IMR-90 (cell line): ENCODE data around the gene FMN1.

ENCODE experiments used
- BHLHE40 ChIP-seq: fragments of 150-350 bp; IDR thresholded peaks from 2 replicates; pipeline ENCODE4 v1.6.1; 2016; ENCODE audit warnings: mild to moderate bottlenecking, low read depth, low read length
- CHD1 ChIP-seq: IDR thresholded peaks from 2 replicates; pipeline ENCODE4 v1.6.1; 2012; ENCODE audit warnings: low read depth, low read length, improper control_type of control experiment
- FOS ChIP-seq: fragments of 150-350 bp; IDR thresholded peaks from 2 replicates; pipeline ENCODE4 v1.6.1; 2016; ENCODE audit warnings: low read depth, low read length
- POLR2A ChIP-seq: IDR thresholded peaks from 2 replicates; pipeline ENCODE4 v1.6.1; 2012; ENCODE audit warnings: mild to moderate bottlenecking, low read depth, low read length
- RCOR1 ChIP-seq: IDR thresholded peaks from 2 replicates; pipeline ENCODE4 v1.6.1; 2012; ENCODE audit warnings: mild to moderate bottlenecking, low read length, improper control_type of control experiment; ENCODE audit not compliant: insufficient replicate concordance
- TF ChIP-seq, protein P1 (sequence below): conservative IDR thresholded peaks from 2 replicates; pipeline ENCODE4 v1.5.1; 2012; ENCODE audit warnings: mild to moderate bottlenecking, low read depth, low read length, improper control_type of control experiment

DNA sequence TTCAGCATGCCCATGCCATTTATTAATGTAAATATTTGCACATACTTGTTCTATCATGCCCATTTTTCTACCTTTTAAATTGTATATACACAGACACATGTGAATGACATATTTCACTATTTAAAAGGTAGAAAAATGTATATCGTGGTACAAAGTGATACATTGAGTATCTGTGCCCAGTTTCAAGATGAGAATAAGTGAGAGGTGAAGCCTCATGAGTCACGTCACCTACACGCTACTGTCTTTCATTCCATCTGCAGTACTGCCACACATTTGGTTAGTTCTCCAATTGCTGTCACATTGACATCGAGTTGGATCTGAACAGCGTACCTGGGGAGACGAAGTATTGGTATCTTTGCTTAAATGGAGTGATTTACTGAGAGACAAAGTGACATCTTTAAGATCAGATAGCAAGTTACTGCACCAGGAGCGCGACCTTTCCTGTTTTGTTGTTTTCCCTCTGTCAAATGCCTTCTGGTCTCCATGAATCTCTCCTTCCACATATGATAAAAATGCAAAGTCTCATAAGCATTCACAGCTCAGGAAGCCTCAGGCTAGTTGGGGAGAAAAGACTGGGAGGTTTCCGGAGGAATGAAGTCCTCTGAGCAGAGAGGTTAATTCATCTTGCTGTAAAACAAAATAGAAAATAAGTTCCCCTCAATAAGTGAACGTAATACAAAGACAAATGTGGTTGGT, 464.7 kb downstream of the FMN1 start:
- TF ChIP-seq CHD1 = no peak
- no peak; the same call in none of the 2 replicates for TF ChIP-seq POLR2A
- no peak for TF ChIP-seq RCOR1
- TF ChIP-seq FOS = no peak
- no peak for TF ChIP-seq BHLHE40
- TF ChIP-seq, protein P1, sequence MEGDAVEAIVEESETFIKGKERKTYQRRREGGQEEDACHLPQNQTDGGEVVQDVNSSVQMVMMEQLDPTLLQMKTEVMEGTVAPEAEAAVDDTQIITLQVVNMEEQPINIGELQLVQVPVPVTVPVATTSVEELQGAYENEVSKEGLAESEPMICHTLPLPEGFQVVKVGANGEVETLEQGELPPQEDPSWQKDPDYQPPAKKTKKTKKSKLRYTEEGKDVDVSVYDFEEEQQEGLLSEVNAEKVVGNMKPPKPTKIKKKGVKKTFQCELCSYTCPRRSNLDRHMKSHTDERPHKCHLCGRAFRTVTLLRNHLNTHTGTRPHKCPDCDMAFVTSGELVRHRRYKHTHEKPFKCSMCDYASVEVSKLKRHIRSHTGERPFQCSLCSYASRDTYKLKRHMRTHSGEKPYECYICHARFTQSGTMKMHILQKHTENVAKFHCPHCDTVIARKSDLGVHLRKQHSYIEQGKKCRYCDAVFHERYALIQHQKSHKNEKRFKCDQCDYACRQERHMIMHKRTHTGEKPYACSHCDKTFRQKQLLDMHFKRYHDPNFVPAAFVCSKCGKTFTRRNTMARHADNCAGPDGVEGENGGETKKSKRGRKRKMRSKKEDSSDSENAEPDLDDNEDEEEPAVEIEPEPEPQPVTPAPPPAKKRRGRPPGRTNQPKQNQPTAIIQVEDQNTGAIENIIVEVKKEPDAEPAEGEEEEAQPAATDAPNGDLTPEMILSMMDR = no peak
